ENCODE data around the gene DIP2C.

- TF ChIP-seq CTCF (IDR thresholded peaks at IDR 0.05) = no peak
- no peak for TF ChIP-seq POLR2A (IDR thresholded peaks at IDR 0.05)
Observed at GRCh38 chr10:385571-386300, 303.7 kb downstream of the DIP2C start.
